PC-9 (cell line): ENCODE measurements around the gene DRD1. TPM values are rescaled to one million over a fixed set of nuclear protein-coding genes. Genes with fewer than 3 reads are reported as not detected.
"Not testable (repeated sequence)": the region's sequence is repeated elsewhere in the genome, so short reads cannot be mapped to it uniquely, and the experiment has no call there.

ENCODE experiments used
- BruUV-seq: library from RNA; stranded (reverse); fragments of 400-500 nt; replicated peaks from 2 replicates; lab custom pipeline; 2021; lab: Mats Ljungman, UMichigan
- CTCF ChIA-PET: fragments of 300-600 bp; sonication (Branson Sonifier 250); formaldehyde crosslinking; loops from one replicate; lab custom pipeline; 2022; ENCODE audit warnings: antibody characterized with exemption; lab: Charles Lee
- POLR2A ChIA-PET: fragments of 300-600 bp; sonication (Branson Sonifier 250); formaldehyde crosslinking; loops from one replicate; lab custom pipeline; 2022; ENCODE audit warnings: antibody characterized with exemption; ENCODE audit not compliant: unreplicated experiment; lab: Charles Lee
- DNase-seq, 2 experiments: peaks; one replicate each; pipeline versions ENCODE4 v3.0.0 to v3.0.0-alpha.2; 2015 to 2022; ENCODE audit warnings: mixed read lengths in 1 of 2
- H2AFZ ChIP-seq: fragments of 200-600 bp; sonication (generic); 2 replicates; pipeline ENCODE4 v1.8.1; 2017; ENCODE audit warnings: antibody characterized with exemption
- H3F3A ChIP-seq: fragments of 200-600 bp; sonication (generic); 2 replicates; pipeline ENCODE4 v1.8.1; 2017; ENCODE audit warnings: antibody characterized with exemption, mild to moderate bottlenecking, low read depth; ENCODE audit not compliant: insufficient read depth
- H3K27ac ChIP-seq: fragments of 200-600 bp; sonication (generic); 2 replicates; pipeline ENCODE4 v1.6.1; 2016; ENCODE audit warnings: mixed run types
- H3K27me3 ChIP-seq: fragments of 200-600 bp; sonication (generic); 2 replicates; pipeline ENCODE4 v1.6.1; 2016; ENCODE audit warnings: low read depth, mixed run types; ENCODE audit not compliant: insufficient read depth
- H3K36me3 ChIP-seq: fragments of 200-600 bp; sonication (generic); 2 replicates; pipeline ENCODE4 v1.6.1; 2016; ENCODE audit warnings: low read depth, mixed run types
- H3K4me1 ChIP-seq: fragments of 200-600 bp; sonication (generic); replicated peaks from 2 replicates; pipeline ENCODE4 v1.6.1; 2016; ENCODE audit warnings: mixed run types; ENCODE audit not compliant: insufficient read depth
- H3K4me2 ChIP-seq: fragments of 200-600 bp; sonication (generic); 2 replicates; pipeline ENCODE4 v1.6.1; 2017; ENCODE audit warnings: mixed run types
- H3K4me3 ChIP-seq: fragments of 200-600 bp; sonication (generic); 2 replicates; pipeline ENCODE4 v1.6.1; 2016; ENCODE audit warnings: mixed run types
- H3K79me2 ChIP-seq: fragments of 200-600 bp; sonication (generic); 2 replicates; pipeline ENCODE4 v1.6.1; 2017; ENCODE audit warnings: low read depth, mixed run types
- H3K9me2 ChIP-seq: fragments of 200-600 bp; sonication (generic); 2 replicates; pipeline ENCODE4 v1.8.1; 2017; ENCODE audit warnings: mild to moderate bottlenecking; ENCODE audit not compliant: insufficient read depth
- H3K9me3 ChIP-seq: fragments of 200-600 bp; sonication (generic); 2 replicates; pipeline ENCODE4 v1.8.1; 2016; ENCODE audit warnings: low read depth; ENCODE audit not compliant: insufficient read depth
- H4K20me1 ChIP-seq: fragments of 200-600 bp; sonication (generic); 2 replicates; pipeline ENCODE4 v1.8.1; 2017; ENCODE audit not compliant: insufficient read depth
- CTCF ChIP-seq: fragments of 200-600 bp; sonication (generic); conservative IDR thresholded peaks from 2 replicates; pipeline ENCODE4 v1.6.1; 2017; ENCODE audit warnings: mixed run types, antibody characterized with exemption, mild to moderate bottlenecking, moderate library complexity
- EZH2 ChIP-seq: fragments of 200-600 bp; sonication (generic); IDR thresholded peaks from 2 replicates; pipeline ENCODE4 v1.8.0; 2017; ENCODE audit warnings: antibody characterized with exemption, low read depth
- intact Hi-C: fragments of 100-400 bp; cut with micrococcal nuclease; formaldehyde crosslinking; loops from one replicate; pipeline ENCODE4 v1.10.0; 2022; ENCODE audit not compliant: unreplicated experiment
- total RNA-seq: library from RNA; stranded (reverse); gene quantifications from 2 replicates; pipeline ENCODE4 v1.2.3, GENCODE V29; 2021

Gene DRD1
- total RNA-seq, 1 experiment from 2014 or later = not detected

- no peak for DNase-seq
- no peaks in the 10 kb centered on the region for H3K9me3 ChIP-seq
- intact Hi-C loops = no loop called here
- H3K27ac ChIP-seq = no peak overlapping the region
- no TSS peak for BruUV-seq
- CTCF ChIA-PET = no interaction called here
- H3F3A ChIP-seq = no peaks in the 10 kb centered on the region
- H3K79me2 ChIP-seq = no peaks in the 10 kb centered on the region
- H3K4me2 ChIP-seq = no peak overlapping the region
- H4K20me1 ChIP-seq = no peaks in the 10 kb centered on the region
- H3K36me3 ChIP-seq = no peaks in the 10 kb centered on the region
- no peak overlapping the region for H2AFZ ChIP-seq
- H3K27me3 ChIP-seq = no peaks in the 10 kb centered on the region
- no peak for TF ChIP-seq CTCF
- no peak for TF ChIP-seq EZH2
- POLR2A ChIA-PET = no interaction called here
- H3K4me3 ChIP-seq = no peak overlapping the region
- H3K4me1 ChIP-seq = no peaks in the 10 kb centered on the region
- no peaks in the 10 kb centered on the region for H3K9me2 ChIP-seq
These were observed 28.7 kb downstream of the DRD1 start for GRCh38 chr5:175415303-175415702.

GRCh38 chr5:175410926-175411325 is 33.1 kb downstream of the DRD1 start:
- DNase-seq = no peak
- H3K9me2 ChIP-seq = no peaks in the 10 kb centered on the region
- no peak overlapping the region for H2AFZ ChIP-seq
- H3K9me3 ChIP-seq = no peaks in the 10 kb centered on the region
- intact Hi-C loops = no loop called here
- ChIA-PET POLR2A (no interaction called here), CTCF (no interaction called here)
- no peaks in the 10 kb centered on the region for H3K27me3 ChIP-seq
- TF ChIP-seq EZH2 = no peak
- no peak for TF ChIP-seq CTCF
- H3K27ac ChIP-seq = no peak overlapping the region
- no peak overlapping the region for H3K4me3 ChIP-seq
- H4K20me1 ChIP-seq = no peaks in the 10 kb centered on the region
- H3K4me1 ChIP-seq = no peaks in the 10 kb centered on the region
- BruUV-seq = no TSS peak
- H3F3A ChIP-seq = no peaks in the 10 kb centered on the region
- no peaks in the 10 kb centered on the region for H3K36me3 ChIP-seq
- no peak overlapping the region for H3K4me2 ChIP-seq
- no peaks in the 10 kb centered on the region for H3K79me2 ChIP-seq

- TF ChIP-seq CTCF (no peak), EZH2 (no peak)
- Histone ChIP-seq H3K9me3 (no peaks in the 10 kb centered on the region), H3K36me3 (no peaks in the 10 kb centered on the region), H3K27ac (no peak overlapping the region), H3K9me2 (no peaks in the 10 kb centered on the region), H3K4me3 (no peak overlapping the region), H4K20me1 (no peaks in the 10 kb centered on the region), H3F3A (no peaks in the 10 kb centered on the region), H3K4me1 (no peaks in the 10 kb centered on the region), H2AFZ (no peak overlapping the region), H3K79me2 (no peaks in the 10 kb centered on the region), H3K27me3 (no peaks in the 10 kb centered on the region), H3K4me2 (no peak overlapping the region)
- CTCF ChIA-PET = no interaction called here
- no TSS peak for BruUV-seq
- DNase-seq = no peak
- POLR2A ChIA-PET = no interaction called here
- intact Hi-C loops = no loop called here
These were observed 37.7 kb downstream of the DRD1 start for GRCh38 chr5:175406300-175406699.

GRCh38 chr5:175397590-175398297 is 46.2 kb downstream of the DRD1 start:
- DNase-seq = not testable (repeated sequence)

GRCh38 chr5:175395430-175395829 is 48.6 kb downstream of the DRD1 start:
- H3K27ac ChIP-seq, CTCF ChIA-PET, H3K9me2 ChIP-seq, H3F3A ChIP-seq, H3K79me2 ChIP-seq, H3K9me3 ChIP-seq, H3K27me3 ChIP-seq, H3K4me2 ChIP-seq, BruUV-seq, H3K4me1 ChIP-seq, H2AFZ ChIP-seq, DNase-seq, H3K36me3 ChIP-seq, intact Hi-C loops, POLR2A ChIA-PET, H3K4me3 ChIP-seq, H4K20me1 ChIP-seq: not testable (repeated sequence)

More at GRCh38 chr5:175397590-175398297, 46.2 kb downstream of the DRD1 start:
- H3K27me3 ChIP-seq, H2AFZ ChIP-seq, BruUV-seq, H3K9me2 ChIP-seq, CTCF ChIA-PET, H3K27ac ChIP-seq, H3K79me2 ChIP-seq, H3K4me3 ChIP-seq, H3K9me3 ChIP-seq, H4K20me1 ChIP-seq, intact Hi-C loops, H3K4me2 ChIP-seq, H3F3A ChIP-seq, H3K4me1 ChIP-seq, POLR2A ChIA-PET, H3K36me3 ChIP-seq: not testable (repeated sequence)
